ENCODE results near the gene SCD5.

The SCD5 gene

DNA sequence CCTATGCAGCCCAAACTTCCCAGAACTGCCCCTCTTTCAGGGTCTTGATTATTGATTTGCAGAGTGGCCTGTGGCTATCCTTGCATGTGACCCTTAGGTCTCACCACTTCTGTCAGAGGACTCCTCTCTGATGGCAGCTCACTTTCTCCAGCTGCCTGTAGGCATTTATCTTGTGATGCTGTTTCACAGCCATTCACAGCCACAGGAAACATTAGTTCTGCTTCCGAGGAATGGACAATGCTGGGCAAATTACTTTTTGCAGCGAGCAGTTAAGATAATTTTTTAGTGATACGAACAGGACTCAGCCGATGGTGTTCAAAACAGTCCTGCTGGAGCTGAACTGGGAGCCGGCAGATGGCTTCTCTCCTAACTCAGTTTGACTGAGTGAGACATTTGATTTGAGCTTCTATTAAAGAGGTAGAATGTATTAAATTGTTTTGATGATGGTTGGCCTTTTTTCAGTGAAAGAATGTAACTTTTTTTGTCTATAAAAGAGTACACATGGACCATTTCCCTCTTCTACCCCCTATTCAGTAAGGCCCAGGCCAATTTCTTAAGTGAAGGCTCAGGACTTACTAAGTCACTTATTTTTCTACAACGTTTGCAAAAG lies 178.4 kb downstream of the SCD5 start:
- CTCF ChIA-PET = no interaction called here
- TF ChIP-seq ZNF555 (tag by site-specific recombination; conservative IDR thresholded peaks at IDR 0.05) (no peak), ZNF169 (tag by site-specific recombination; IDR thresholded peaks at IDR 0.05) (no peak), ZNF19 (tag by site-specific recombination; IDR thresholded peaks at IDR 0.05; ENCODE audit: low read depth) (no peak), ZNF558 (tag by site-specific recombination; IDR thresholded peaks at IDR 0.05) (no peak), YY1 (tag by site-specific recombination; IDR thresholded peaks at IDR 0.05) (no peak), ZNF76 (tag by site-specific recombination; IDR thresholded peaks at IDR 0.05; ENCODE audit: borderline replicate concordance, low read depth) (no peak), ZNF184 (tag by site-specific recombination; IDR thresholded peaks at IDR 0.05) (no peak), ZFP37 (tag by site-specific recombination; IDR thresholded peaks at IDR 0.05) (no peak), ZNF202 (tag by site-specific recombination; IDR thresholded peaks at IDR 0.05; ENCODE audit: borderline replicate concordance) (no peak), BCL11B (tag by site-specific recombination; IDR thresholded peaks at IDR 0.05; ENCODE audit: low read depth) (no peak)
- TF ChIP-seq, protein P1, sequence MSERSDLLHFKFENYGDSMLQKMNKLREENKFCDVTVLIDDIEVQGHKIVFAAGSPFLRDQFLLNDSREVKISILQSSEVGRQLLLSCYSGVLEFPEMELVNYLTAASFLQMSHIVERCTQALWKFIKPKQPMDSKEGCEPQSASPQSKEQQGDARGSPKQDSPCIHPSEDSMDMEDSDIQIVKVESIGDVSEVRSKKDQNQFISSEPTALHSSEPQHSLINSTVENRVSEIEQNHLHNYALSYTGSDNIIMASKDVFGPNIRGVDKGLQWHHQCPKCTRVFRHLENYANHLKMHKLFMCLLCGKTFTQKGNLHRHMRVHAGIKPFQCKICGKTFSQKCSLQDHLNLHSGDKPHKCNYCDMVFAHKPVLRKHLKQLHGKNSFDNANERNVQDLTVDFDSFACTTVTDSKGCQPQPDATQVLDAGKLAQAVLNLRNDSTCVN (tag by site-specific recombination; optimal IDR thresholded peaks at IDR 0.05) = no peak
- TF ChIP-seq, protein P2, sequence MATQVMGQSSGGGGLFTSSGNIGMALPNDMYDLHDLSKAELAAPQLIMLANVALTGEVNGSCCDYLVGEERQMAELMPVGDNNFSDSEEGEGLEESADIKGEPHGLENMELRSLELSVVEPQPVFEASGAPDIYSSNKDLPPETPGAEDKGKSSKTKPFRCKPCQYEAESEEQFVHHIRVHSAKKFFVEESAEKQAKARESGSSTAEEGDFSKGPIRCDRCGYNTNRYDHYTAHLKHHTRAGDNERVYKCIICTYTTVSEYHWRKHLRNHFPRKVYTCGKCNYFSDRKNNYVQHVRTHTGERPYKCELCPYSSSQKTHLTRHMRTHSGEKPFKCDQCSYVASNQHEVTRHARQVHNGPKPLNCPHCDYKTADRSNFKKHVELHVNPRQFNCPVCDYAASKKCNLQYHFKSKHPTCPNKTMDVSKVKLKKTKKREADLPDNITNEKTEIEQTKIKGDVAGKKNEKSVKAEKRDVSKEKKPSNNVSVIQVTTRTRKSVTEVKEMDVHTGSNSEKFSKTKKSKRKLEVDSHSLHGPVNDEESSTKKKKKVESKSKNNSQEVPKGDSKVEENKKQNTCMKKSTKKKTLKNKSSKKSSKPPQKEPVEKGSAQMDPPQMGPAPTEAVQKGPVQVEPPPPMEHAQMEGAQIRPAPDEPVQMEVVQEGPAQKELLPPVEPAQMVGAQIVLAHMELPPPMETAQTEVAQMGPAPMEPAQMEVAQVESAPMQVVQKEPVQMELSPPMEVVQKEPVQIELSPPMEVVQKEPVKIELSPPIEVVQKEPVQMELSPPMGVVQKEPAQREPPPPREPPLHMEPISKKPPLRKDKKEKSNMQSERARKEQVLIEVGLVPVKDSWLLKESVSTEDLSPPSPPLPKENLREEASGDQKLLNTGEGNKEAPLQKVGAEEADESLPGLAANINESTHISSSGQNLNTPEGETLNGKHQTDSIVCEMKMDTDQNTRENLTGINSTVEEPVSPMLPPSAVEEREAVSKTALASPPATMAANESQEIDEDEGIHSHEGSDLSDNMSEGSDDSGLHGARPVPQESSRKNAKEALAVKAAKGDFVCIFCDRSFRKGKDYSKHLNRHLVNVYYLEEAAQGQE (tag by site-specific recombination; IDR thresholded peaks at IDR 0.05) = no peak
- TF ChIP-seq, protein P3, sequence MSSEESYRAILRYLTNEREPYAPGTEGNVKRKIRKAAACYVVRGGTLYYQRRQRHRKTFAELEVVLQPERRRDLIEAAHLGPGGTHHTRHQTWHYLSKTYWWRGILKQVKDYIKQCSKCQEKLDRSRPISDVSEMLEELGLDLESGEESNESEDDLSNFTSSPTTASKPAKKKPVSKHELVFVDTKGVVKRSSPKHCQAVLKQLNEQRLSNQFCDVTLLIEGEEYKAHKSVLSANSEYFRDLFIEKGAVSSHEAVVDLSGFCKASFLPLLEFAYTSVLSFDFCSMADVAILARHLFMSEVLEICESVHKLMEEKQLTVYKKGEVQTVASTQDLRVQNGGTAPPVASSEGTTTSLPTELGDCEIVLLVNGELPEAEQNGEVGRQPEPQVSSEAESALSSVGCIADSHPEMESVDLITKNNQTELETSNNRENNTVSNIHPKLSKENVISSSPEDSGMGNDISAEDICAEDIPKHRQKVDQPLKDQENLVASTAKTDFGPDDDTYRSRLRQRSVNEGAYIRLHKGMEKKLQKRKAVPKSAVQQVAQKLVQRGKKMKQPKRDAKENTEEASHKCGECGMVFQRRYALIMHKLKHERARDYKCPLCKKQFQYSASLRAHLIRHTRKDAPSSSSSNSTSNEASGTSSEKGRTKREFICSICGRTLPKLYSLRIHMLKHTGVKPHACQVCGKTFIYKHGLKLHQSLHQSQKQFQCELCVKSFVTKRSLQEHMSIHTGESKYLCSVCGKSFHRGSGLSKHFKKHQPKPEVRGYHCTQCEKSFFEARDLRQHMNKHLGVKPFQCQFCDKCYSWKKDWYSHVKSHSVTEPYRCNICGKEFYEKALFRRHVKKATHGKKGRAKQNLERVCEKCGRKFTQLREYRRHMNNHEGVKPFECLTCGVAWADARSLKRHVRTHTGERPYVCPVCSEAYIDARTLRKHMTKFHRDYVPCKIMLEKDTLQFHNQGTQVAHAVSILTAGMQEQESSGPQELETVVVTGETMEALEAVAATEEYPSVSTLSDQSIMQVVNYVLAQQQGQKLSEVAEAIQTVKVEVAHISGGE (tag by site-specific recombination; conservative IDR thresholded peaks at IDR 0.05; ENCODE audit: low read depth) = no peak
- TF ChIP-seq, protein P4, sequence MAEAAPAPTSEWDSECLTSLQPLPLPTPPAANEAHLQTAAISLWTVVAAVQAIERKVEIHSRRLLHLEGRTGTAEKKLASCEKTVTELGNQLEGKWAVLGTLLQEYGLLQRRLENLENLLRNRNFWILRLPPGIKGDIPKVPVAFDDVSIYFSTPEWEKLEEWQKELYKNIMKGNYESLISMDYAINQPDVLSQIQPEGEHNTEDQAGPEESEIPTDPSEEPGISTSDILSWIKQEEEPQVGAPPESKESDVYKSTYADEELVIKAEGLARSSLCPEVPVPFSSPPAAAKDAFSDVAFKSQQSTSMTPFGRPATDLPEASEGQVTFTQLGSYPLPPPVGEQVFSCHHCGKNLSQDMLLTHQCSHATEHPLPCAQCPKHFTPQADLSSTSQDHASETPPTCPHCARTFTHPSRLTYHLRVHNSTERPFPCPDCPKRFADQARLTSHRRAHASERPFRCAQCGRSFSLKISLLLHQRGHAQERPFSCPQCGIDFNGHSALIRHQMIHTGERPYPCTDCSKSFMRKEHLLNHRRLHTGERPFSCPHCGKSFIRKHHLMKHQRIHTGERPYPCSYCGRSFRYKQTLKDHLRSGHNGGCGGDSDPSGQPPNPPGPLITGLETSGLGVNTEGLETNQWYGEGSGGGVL (tag by site-specific recombination; IDR thresholded peaks at IDR 0.05) = no peak
- TF ChIP-seq, protein P5, sequence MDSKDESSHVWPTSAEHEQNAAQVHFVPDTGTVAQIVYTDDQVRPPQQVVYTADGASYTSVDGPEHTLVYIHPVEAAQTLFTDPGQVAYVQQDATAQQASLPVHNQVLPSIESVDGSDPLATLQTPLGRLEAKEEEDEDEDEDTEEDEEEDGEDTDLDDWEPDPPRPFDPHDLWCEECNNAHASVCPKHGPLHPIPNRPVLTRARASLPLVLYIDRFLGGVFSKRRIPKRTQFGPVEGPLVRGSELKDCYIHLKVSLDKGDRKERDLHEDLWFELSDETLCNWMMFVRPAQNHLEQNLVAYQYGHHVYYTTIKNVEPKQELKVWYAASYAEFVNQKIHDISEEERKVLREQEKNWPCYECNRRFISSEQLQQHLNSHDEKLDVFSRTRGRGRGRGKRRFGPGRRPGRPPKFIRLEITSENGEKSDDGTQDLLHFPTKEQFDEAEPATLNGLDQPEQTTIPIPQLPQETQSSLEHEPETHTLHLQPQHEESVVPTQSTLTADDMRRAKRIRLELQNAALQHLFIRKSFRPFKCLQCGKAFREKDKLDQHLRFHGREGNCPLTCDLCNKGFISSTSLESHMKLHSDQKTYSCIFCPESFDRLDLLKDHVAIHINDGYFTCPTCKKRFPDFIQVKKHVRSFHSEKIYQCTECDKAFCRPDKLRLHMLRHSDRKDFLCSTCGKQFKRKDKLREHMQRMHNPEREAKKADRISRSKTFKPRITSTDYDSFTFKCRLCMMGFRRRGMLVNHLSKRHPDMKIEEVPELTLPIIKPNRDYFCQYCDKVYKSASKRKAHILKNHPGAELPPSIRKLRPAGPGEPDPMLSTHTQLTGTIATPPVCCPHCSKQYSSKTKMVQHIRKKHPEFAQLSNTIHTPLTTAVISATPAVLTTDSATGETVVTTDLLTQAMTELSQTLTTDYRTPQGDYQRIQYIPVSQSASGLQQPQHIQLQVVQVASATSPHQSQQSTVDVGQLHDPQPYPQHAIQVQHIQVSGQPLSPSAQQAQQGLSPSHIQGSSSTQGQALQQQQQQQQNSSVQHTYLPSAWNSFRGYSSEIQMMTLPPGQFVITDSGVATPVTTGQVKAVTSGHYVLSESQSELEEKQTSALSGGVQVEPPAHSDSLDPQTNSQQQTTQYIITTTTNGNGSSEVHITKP (tag by site-specific recombination; IDR thresholded peaks at IDR 0.05) = no peak
- Histone ChIP-seq H3K27ac (ENCODE audit: extremely low read depth, low read depth, low read length) (no peak overlapping the region), H3K36me3 (ENCODE audit: control insufficient read depth in 2 of 2, insufficient read depth in 1 of 2, low read length in 2 of 2) (no peaks in the 10 kb centered on the region), H3K9me3 (ENCODE audit: control insufficient read depth, insufficient read depth, low read depth, low read length) (no peaks in the 10 kb centered on the region), H3K4me3 (ENCODE audit: low read depth, low read length) (no peak overlapping the region), H3K4me1 (ENCODE audit: control insufficient read depth, insufficient read depth, low read length) (no peaks in the 10 kb centered on the region)
- POLR2A ChIA-PET = no interaction called here
